GM04503 (cell line): ENCODE measurements around the gene POLR2E.

Source experiments
- DNase-seq: peaks from one replicate; pipeline ENCODE4 v3.0.0-alpha.2; 2012; ENCODE audit warnings: low read depth

The POLR2E gene

GRCh38 chr19:1080360-1081161, 14.6 kb downstream of the POLR2E start:
- no peak for DNase-seq

- DNase-seq: no peak
These were observed 15.5 kb downstream of the POLR2E start for GRCh38 chr19:1079566-1080111.

DNA sequence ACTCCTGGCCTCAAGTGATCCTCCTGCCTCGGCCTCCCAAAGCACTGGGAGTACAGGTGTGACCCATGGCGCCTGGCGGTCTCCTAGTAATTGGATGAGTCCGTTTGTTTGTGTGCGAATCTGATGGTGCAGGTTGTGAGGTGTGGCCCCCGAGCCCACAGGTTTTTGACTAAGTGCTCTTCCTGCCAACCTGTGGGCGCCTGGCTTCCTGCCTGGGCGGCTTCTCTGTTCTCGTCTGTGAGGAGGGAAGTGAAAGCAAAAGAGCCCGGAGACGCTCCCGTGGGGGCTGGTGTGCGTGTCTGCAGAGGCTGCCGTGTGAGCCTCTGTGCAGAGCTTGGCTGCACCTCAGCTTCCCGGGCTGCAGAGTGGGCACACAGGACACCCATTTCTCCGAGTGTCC, 18.2 kb downstream of the POLR2E start:
- DNase-seq: no peak

DNA sequence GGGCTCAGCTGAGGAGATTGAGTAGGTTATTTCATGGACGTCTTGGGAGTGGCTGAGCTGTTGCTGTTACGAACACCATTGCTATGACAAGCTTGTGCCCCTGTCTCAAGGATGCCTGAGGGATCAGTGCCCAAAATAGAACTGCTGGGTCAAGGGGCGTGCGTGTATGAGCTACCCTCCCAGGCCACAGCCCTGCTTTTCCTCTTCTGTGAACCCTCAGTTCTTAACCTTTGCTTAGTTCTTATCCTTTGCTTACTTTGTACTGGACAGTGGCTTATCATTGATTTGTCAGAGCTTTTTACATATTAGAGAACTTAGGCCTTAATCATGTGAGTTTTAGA, 19.2 kb downstream of the POLR2E start:
- DNase-seq: no peak

GRCh38 chr19:1074544-1075283, 20.5 kb downstream of the POLR2E start:
- DNase-seq: no peak

DNA sequence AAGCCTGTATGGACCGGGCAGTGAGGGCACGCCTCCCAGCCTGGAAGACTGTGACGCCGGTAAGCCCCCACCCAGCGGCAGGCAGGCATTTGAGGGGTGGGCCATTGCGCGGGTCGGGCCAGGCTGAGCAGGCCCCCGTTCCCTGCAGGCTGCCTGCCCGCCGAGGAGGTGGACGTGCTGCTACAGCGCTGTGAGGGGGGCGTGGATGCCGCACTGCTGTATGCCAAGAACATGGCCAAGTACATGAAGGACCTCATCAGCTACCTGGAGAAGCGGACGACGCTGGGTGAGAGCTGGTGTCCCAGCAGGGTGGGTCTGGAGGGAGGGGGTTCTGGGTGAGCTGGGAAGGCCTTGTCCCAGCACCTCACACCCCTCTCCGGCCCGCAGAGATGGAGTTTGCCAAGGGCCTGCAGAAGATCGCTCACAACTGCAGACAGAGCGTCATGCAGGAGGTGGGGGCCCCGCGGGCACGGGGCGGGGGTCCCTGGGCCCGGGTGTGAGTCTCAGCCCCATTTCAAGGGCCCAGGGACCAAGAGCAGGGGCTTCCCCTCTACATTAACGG, 21.1 kb downstream of the POLR2E start:
- no peak for DNase-seq

DNA sequence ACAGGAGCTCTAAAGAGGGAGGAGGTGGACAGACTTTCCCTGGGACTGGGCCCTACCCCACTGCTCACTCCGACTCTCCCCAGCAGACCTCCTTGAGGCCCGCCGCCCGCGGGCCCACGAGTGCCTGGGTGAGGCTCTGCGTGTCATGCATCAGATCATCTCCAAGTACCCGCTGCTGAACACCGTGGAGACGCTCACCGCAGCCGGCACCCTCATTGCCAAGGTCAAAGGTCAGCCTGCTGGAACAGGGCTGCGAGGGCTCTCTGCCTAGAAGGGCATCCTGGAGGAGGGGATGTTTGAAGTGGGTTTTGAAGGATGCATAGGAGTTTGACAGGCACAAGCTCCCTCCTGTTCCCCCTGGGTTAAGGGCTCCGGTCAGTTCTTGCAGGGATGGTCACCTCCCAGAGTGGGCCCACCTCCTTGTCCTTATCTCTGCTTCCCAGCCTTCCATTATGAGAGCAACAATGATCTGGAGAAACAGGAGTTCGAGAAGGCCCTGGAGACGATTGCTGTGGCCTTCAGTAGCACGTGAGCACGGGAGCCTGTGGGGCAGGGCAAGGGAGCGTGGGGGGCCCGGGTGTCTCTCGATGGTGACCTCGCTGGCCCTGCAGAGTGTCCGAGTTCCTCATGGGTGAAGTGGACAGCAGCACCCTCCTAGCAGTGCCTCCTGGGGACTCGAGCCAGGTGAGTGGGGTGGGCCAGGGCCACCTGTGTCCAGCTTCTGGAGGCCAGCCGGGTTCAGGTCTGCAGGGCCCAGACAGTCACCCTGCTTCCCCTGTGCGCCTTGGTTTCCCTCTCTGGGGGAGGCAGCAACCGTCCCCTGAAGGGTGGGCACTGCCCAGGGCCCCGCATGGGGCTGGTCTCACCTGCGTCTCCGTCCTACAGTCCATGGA, 21.9 kb downstream of the POLR2E start:
- DNase-seq: no peak

DNA sequence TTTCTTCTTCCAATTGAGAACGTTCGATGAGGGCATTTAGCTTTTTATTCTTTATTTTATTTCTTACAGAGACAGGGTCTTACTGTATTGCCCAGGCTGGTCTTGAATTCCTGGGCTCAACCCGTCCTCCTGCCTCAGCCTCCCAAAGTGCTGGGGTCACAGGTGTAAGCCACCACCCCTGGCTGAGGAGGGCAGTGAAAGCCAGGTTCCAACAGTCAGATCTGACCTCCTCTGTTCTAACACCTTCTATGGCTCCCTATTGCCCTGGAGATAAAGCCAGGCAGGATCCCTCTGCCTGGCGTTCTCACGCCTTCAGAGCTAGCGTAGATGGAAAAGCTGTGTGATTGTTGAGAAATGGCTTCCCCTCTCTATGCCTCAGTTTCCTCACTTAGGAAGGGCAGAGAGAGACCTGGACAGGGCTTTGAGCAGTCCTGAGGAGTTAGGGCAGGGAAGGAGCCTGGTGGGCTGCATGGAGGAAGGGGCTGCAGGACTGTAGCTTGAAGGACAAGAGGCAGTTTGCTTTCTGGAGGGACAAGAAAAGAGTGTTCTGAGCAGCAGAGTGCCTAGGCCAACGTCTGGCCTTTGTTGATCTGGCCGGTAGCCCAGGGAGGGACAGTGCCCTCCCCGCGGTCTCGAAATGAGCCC, 22.7 kb downstream of the POLR2E start:
- DNase-seq: no peak

DNA sequence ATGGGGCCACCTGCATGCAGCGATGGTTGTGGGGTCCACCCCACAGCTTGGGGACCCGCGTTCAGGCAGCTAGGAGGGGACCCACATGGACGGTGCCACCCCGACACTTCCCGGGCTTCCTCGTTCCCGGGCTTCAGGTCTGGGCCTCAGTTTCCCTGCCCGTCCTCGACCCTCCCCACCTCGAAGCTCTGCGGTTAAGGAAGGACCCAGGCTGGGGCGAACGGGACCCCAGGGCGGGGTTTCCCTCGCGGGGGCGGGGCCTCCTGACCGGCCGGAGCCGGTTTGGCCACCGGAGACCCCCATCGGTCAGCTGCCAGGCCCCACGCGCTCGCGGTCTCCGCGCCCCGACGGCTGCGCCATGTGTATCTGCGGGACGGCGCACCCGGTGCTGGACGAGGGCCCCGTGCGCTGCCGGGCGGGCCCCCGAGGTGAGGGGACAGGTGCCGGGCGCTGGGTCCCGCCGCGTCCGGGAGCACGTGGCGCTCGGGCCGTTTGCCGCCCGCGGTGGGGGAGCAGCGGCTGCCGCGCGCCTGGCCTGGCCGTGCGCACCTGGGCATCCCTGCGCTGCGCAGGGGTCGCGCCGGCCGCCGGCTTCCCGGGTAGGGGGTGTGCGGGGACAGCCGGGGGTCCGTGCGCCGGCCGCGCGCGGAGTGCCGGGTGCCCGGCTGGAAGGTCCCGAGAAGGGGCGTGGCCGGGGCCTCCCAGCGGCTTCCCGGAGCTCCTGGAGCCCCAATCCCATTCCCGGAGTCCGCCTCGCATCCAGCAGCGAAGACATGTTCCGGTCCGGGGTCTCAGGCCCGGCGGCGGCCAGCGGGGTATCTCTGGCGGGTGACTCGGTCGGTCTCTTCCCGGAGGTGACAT, 24.0 kb downstream of the POLR2E start:
- no peak for DNase-seq

- no peak for DNase-seq
These were observed 24.6 kb downstream of the POLR2E start for GRCh38 chr19:1070576-1070930.

GRCh38 chr19:1069009-1069779, 26.0 kb downstream of the POLR2E start:
- DNase-seq: no peak

DNA sequence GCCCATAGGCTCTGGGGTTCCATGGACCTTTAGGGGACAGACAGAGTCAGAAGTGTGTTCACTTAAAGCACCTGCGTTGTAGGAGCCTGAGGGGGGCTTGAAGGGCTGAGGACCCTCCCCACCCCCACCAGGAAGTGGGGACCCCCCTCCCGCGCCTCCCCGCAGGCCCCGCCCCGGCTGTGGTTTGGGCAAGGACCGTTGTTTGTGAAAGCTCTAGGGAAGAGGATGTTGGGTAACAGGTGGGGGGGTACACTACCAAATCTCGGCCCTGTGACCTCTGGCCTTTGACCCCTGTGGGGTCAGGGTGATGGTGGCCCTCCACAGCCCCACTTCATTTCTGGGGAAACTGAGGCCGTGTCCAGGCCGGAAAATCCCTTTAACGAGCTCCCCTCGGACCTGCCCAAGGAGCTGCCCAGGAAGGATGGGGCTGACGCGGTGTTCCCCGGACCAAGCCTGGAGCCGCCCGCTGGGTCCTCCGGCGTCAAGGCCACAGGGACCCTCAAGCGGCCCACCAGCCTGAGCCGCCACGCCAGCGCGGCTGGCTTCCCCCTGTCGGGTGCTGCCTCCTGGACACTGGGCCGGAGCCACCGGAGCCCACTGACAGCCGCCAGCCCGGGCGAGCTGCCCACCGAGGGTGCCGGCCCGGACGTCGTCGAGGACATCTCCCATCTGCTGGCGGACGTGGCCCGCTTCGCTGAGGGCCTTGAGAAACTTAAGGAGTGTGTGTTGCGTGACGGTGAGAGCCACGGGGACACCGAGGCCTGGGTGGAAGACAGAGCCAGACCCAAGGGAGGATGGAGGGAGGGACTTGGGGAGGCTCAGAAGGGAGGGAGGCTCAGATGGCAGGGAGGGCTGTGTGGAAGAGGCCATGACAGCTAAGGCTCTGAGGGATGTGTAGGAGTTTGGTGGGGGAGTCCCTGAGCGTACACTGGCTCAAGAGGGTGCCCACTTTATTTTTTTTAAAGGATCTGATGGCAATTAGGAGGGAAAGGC, 26.9 kb downstream of the POLR2E start:
- no peak for DNase-seq

- DNase-seq: no peak
These were observed 27.7 kb downstream of the POLR2E start for GRCh38 chr19:1067341-1067957.

DNA sequence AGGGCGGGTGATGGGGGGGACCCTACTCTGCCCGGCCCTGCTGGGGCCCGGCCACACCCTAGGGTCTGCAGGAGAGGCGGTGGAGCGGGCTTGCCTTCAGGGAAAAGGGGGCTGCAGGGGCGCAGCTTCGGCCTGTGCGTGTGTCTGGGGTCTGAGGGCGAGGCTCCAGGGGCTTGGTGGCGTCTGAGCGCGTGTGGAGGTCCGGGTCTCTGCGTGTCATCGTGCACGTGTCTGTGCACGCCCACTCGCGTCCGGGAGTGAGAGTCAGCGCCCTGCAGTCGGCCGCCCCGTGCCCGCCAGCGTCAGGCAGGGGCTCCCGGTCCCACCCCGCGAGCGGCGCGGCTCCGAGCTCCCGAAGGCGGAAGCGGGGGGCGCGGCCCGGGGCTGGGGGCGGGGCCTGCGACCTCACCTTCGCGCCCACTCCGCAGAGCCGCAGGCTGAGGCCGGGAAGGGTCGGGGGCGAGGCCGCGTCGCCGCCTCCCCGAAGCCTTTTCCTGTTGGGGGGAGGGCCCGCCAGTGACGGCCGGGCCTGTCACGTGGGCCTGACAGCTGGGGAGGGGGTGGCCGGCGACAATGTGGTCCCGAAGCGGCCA, 28.3 kb downstream of the POLR2E start, which contains the start of gene ARHGAP45:
Gene ARHGAP45, plus strand, starts transcription at position 420 of the 593 bp plus-strand sequence. CDS start 239 bp downstream, outside the sequence.
- no peak for DNase-seq

- no peak for DNase-seq
These were observed 28.9 kb downstream of the POLR2E start for GRCh38 chr19:1066251-1066747.

DNA sequence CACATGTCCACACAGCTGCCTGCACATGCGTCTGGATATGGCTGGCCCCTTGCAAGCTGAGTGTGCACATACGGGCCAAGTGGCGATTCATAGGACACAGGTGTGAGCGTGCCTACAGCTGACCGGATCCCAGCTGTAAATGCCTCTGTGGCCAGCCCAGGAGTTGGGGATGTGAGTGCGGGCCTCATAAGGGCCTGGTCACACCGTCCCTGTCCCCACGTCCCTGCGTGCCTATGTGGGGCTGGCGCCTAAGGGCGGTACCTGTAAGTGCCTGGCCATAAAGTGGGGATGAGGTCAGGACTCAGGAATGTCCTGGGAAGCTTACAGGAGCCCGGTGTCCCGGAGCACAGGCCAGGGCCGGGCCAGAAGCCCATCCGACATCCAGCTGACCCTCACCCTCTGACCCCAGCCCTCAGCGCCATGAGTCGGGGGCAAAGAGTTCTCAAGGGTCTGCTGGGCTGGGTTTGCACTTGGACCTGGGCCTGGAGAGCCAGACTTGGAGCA, 29.5 kb downstream of the POLR2E start:
- no peak for DNase-seq
